ENCODE results near the gene NLGN1. TPM values are rescaled to one million over a fixed set of nuclear protein-coding genes. Genes with fewer than 3 reads are reported as not detected.

The NLGN1 gene
- total RNA-seq, 1 donor from 2014 or later = not detected

- H3K9me3 Mint-ChIP-seq = peaks cover 5% of the 10 kb centered on the region
- ATAC-seq (ENCODE audit: low read depth) (no peak), DNase-seq (no peak)
- H3K36me3 Mint-ChIP-seq (ENCODE audit: low read depth) = no peaks in the 10 kb centered on the region
- no peak for TF ChIP-seq CTCF (IDR thresholded peaks at IDR 0.05)
- POLR2A ChIA-PET = no interaction called here
- intact Hi-C loops (cut with micrococcal nuclease) = no loop called here
- no peak overlapping the region for H3K27ac Mint-ChIP-seq
- H3K4me3 Mint-ChIP-seq = no peak overlapping the region
- H3K27me3 Mint-ChIP-seq = no peaks in the 10 kb centered on the region
- no peaks in the 10 kb centered on the region for H3K4me1 Mint-ChIP-seq
- CTCF ChIA-PET = no interaction called here
Observed at GRCh38 chr3:173639098-173639497, 241.6 kb downstream of the NLGN1 start.

GRCh38 chr3:173641696-173642095 lies 244.2 kb downstream of the NLGN1 start:
- ATAC-seq (ENCODE audit: low read depth) = no peak
- peaks cover 5% of the 10 kb centered on the region for H3K9me3 Mint-ChIP-seq
- ChIA-PET POLR2A (no interaction called here), CTCF (no interaction called here)
- no peak overlapping the region for H3K27ac Mint-ChIP-seq
- intact Hi-C loops (cut with micrococcal nuclease) = no loop called here
- TF ChIP-seq CTCF (IDR thresholded peaks at IDR 0.05) = no peak
- DNase-seq = no peak
- H3K4me1 Mint-ChIP-seq = no peaks in the 10 kb centered on the region
- H3K27me3 Mint-ChIP-seq = no peaks in the 10 kb centered on the region
- H3K36me3 Mint-ChIP-seq (ENCODE audit: low read depth) = no peaks in the 10 kb centered on the region
- H3K4me3 Mint-ChIP-seq = no peak overlapping the region

- ChIA-PET POLR2A (no interaction called here), CTCF (no interaction called here)
- ATAC-seq (ENCODE audit: low read depth) (no peak), DNase-seq (no peak)
- Mint-ChIP-seq H3K9me3 (no peaks in the 10 kb centered on the region), H3K4me1 (no peaks in the 10 kb centered on the region), H3K27ac (no peak overlapping the region), H3K36me3 (ENCODE audit: low read depth) (no peaks in the 10 kb centered on the region), H3K27me3 (no peaks in the 10 kb centered on the region), H3K4me3 (no peak overlapping the region)
- no peak for TF ChIP-seq CTCF (IDR thresholded peaks at IDR 0.05)
- intact Hi-C loops (cut with micrococcal nuclease) = no loop called here
Observed at GRCh38 chr3:173644086-173645082, 246.8 kb downstream of the NLGN1 start.

- no peak for TF ChIP-seq CTCF (IDR thresholded peaks at IDR 0.05)
- no peak overlapping the region for H3K4me3 Mint-ChIP-seq
Observed at GRCh38 chr3:173650596-173650995, 253.1 kb downstream of the NLGN1 start.

GRCh38 chr3:173652093-173652492 lies 254.5 kb downstream of the NLGN1 start:
- H3K9me3 Mint-ChIP-seq = peaks cover 7% of the 10 kb centered on the region
- no peak overlapping the region for H3K4me3 Mint-ChIP-seq
- no peak for TF ChIP-seq CTCF (IDR thresholded peaks at IDR 0.05)
- no peaks in the 10 kb centered on the region for H3K4me1 Mint-ChIP-seq
- no peak overlapping the region for H3K27ac Mint-ChIP-seq
- H3K27me3 Mint-ChIP-seq = no peaks in the 10 kb centered on the region
- POLR2A ChIA-PET = no interaction called here
- ATAC-seq (ENCODE audit: low read depth) (no peak), DNase-seq (no peak)
- intact Hi-C loops (cut with micrococcal nuclease) = no loop called here
- no peaks in the 10 kb centered on the region for H3K36me3 Mint-ChIP-seq (ENCODE audit: low read depth)
- CTCF ChIA-PET = no interaction called here

More at GRCh38 chr3:173650596-173650995, 253.1 kb downstream of the NLGN1 start:
- POLR2A ChIA-PET = no interaction called here
- intact Hi-C loops (cut with micrococcal nuclease) = no loop called here
- Mint-ChIP-seq H3K27me3 (no peaks in the 10 kb centered on the region), H3K4me1 (no peaks in the 10 kb centered on the region), H3K27ac (no peak overlapping the region), H3K36me3 (ENCODE audit: low read depth) (no peaks in the 10 kb centered on the region), H3K9me3 (peaks cover 7% of the 10 kb centered on the region)
- ATAC-seq (ENCODE audit: low read depth) (no peak), DNase-seq (no peak)
- CTCF ChIA-PET = no interaction called here

All from activated B cell treated with CpG ODN at 0.5 μM for 24 hours (primary cell).